ENCODE results near the gene MYL6. TPM values are rescaled to one million over a fixed set of nuclear protein-coding genes. Genes with fewer than 3 reads are reported as not detected.

The MYL6 gene
- total RNA-seq, 6 experiments from 2014 or later = 409 to 644 (median 490) TPM

DNA sequence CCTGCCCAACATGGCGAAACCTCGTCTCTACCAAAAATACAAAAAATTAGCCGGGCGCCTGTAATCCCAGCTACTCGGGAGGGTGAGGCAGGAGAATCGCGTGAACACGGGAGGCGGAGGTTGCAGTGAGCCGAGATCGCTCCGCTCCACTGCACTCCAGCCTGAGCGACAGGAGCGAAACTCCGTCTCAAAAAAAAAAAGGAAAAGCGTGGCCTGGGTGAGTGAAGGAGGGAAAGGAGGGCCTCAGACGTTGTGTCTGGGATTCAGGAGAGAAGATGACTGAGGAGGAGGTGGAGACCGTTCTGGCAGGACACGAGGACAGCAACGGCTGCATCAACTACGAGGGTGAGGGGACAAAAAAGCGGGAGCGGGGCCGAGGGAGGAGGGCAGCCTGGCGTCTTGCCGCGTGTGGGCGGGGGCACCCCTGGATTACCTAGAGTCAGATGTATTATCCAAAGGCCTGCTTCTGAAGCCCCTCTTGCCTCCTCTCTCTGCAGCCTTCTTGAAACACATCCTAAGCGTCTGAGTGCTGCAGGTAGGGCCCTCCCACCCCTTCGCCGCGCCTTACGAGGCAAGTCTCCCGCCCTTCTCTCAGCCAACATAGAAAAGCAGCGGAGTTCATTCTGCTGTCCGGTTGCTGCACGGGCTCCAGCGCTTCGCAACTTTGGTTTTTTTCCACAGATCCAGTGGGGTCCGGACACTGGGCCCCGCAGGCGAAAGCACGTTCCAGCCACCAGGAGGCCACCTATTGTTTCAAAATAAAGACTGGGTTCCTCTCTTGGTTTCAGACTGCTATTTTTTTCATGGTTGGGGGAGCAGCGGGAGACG lies 744 bp upstream of the MYL6 start:
- intact Hi-C loops (cut with DNase I) = no loop called here
- no peaks in the 10 kb centered on the region for H3K9me3 ChIP-seq
- H3K27me3 ChIP-seq = no peaks in the 10 kb centered on the region
- ATAC-seq (peak; percentile 50 to 64 (median 56)), DNase-seq (peak; percentile 56 to 70 (median 66))
- peak overlapping the region; percentile 51 to 87 (median 85) for H3K4me3 ChIP-seq
- peaks cover 5 to 29% (median 19%) of the 10 kb centered on the region in 4 donors for H3K36me3 ChIP-seq
- TF ChIP-seq POLR2A (IDR thresholded peaks at IDR 0.05) = no peak
- TF ChIP-seq, protein P1, sequence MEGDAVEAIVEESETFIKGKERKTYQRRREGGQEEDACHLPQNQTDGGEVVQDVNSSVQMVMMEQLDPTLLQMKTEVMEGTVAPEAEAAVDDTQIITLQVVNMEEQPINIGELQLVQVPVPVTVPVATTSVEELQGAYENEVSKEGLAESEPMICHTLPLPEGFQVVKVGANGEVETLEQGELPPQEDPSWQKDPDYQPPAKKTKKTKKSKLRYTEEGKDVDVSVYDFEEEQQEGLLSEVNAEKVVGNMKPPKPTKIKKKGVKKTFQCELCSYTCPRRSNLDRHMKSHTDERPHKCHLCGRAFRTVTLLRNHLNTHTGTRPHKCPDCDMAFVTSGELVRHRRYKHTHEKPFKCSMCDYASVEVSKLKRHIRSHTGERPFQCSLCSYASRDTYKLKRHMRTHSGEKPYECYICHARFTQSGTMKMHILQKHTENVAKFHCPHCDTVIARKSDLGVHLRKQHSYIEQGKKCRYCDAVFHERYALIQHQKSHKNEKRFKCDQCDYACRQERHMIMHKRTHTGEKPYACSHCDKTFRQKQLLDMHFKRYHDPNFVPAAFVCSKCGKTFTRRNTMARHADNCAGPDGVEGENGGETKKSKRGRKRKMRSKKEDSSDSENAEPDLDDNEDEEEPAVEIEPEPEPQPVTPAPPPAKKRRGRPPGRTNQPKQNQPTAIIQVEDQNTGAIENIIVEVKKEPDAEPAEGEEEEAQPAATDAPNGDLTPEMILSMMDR (IDR thresholded peaks at IDR 0.05) = peak; percentile 39 to 58 (median 42)
- peak overlapping the region; percentile 79 to 98 (median 97) for H3K27ac ChIP-seq
- peaks cover 0 to 46% (median 8%) of the 10 kb centered on the region in 4 donors for H3K4me1 ChIP-seq
- WGBS (ENCODE audit: insufficient coverage, low coverage, low lambda C conversion rate, missing lambda C conversion rate) = 6% methylated on average over 41 of the region's 45 CpGs

DNA sequence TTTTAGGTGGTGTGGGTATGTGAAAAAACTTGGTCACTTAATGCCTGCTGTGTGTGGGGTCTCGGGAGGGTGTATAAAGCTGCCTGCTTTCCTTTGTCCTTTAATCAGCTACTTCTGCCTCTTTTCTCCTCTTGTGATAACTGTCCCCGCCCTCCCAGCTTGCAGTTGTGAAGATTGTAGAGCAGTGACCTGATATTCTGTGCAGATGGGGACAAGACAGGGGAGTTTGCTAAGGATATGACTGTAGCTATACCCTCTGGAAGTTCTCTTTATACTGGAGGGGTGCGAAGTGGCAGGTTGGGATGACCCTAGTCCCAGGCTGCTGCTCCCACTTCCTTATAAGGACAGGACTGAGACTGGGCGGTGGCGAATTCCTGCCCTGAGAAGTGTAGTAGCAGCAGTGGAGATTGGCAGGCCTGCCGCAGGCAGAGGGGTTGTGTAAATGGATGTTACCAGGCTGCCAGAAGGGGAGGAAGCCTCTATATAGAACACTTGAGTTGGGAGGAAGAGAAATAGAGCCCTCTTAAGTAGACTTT lies 835 bp downstream of the MYL6 start:
- Histone ChIP-seq H3K9me3 (no peaks in the 10 kb centered on the region), H3K27ac (peak overlapping the region; percentile 89 to 98 (median 97)), H3K4me1 (peaks cover 0 to 41% (median 8%) of the 10 kb centered on the region in 4 donors), H3K4me3 (peak overlapping the region; percentile 66 to 87 (median 85)), H3K27me3 (no peaks in the 10 kb centered on the region), H3K36me3 (peaks cover 7 to 43% (median 23%) of the 10 kb centered on the region in 4 donors)
- DNase-seq (peak; percentile 67 to 76 (median 69)), ATAC-seq (peak; percentile 27 to 58 (median 44))
- intact Hi-C loops (cut with DNase I) = no loop called here
- 0% methylated on average over 3 of the region's 6 CpGs for WGBS (ENCODE audit: insufficient coverage, low coverage, low lambda C conversion rate, missing lambda C conversion rate)
- TF ChIP-seq POLR2A (IDR thresholded peaks at IDR 0.05) = peak; percentile 24
- TF ChIP-seq, protein P1 (IDR thresholded peaks at IDR 0.05) = no peak

DNA sequence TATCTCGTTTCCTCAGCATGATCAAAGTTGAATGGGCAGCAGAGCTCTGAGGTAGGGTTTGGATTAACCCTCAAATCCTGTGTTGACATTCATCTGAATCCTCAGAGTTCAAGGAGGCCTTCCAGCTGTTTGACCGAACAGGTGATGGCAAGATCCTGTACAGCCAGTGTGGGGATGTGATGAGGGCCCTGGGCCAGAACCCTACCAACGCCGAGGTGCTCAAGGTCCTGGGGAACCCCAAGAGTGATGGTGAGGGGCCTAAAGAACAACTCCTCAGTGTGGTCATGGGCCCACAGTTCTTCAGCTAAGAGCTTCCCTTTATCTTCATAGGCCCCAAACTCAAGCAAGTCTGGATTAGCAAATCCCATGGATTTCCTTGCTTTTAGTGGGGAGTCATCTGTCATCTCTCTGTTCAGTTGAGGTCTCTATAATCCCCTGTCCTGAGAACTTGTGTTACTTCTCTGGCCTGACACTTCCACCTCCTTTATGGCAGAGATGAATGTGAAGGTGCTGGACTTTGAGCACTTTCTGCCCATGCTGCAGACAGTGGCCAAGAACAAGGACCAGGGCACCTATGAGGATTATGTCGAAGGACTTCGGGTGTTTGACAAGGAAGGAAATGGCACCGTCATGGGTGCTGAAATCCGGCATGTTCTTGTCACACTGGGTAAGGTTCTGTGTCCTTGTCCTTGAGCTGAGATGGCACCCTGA lies 1.5 kb downstream of the MYL6 start:
- no peak for TF ChIP-seq POLR2A (IDR thresholded peaks at IDR 0.05)
- TF ChIP-seq, protein P1 (IDR thresholded peaks at IDR 0.05) = no peak
- Histone ChIP-seq H3K9me3 (no peaks in the 10 kb centered on the region), H3K4me3 (peak overlapping the region; percentile 66 to 87 (median 85)), H3K27ac (peak overlapping the region; percentile 89 to 98 (median 97)), H3K27me3 (no peaks in the 10 kb centered on the region), H3K36me3 (peaks cover 7 to 46% (median 24%) of the 10 kb centered on the region in 4 donors), H3K4me1 (peaks cover 0 to 40% (median 8%) of the 10 kb centered on the region in 4 donors)
- ATAC-seq = no peak
- no peak for DNase-seq
- 46% methylated on average over 6 of the region's 8 CpGs for WGBS (ENCODE audit: insufficient coverage, low coverage, low lambda C conversion rate, missing lambda C conversion rate)
- intact Hi-C loops (cut with DNase I) = no loop called here

DNA sequence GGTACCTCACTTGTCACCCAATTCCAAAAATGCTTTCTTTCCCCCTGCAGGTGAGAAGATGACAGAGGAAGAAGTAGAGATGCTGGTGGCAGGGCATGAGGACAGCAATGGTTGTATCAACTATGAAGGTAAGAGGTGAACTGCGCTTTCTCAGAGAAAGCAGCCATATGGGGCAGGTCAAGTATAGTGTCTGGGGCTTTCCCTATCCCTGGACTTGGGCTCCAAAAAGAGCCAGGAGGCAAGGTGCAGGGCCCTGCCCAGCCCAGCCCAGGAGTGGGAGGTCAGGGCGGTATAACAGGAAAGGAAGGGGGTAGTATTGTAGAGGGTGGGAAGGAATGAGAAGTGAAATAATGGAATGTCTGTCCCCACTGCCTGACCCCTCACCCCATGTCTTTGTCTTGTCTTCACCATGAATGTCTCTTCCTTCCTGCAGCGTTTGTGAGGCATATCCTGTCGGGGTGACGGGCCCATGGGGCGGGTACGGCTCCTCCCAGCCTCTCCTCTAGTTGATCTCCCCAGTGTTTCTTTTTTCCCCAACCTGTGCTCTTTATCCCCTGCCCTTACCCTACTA lies 2.1 kb downstream of the MYL6 start:
- Histone ChIP-seq H3K36me3 (peaks cover 7 to 51% (median 24%) of the 10 kb centered on the region in 4 donors), H3K4me1 (peaks cover 0 to 34% (median 6%) of the 10 kb centered on the region in 4 donors), H3K4me3 (peak overlapping the region; percentile 66 to 87 (median 85)), H3K9me3 (no peaks in the 10 kb centered on the region), H3K27me3 (no peaks in the 10 kb centered on the region), H3K27ac (peak overlapping the region; percentile 89 to 98 (median 97))
- DNase-seq = no peak
- ATAC-seq = peak in 3 of 4 donors; percentile 3 to 21 (median 7)
- no peak for TF ChIP-seq POLR2A (IDR thresholded peaks at IDR 0.05)
- TF ChIP-seq, protein P1 (IDR thresholded peaks at IDR 0.05) = no peak
- WGBS (ENCODE audit: insufficient coverage, low coverage, low lambda C conversion rate, missing lambda C conversion rate) = 38% methylated on average over 5 of the region's 7 CpGs
- intact Hi-C loops (cut with DNase I) = no loop called here

Measured in right lobe of liver (tissue), 6 donors.